B cell (primary cell): ENCODE data around the gene ATAD2B.

ENCODE experiments used
- EZH2 ChIP-seq: IDR thresholded peaks from 2 replicates; pipeline ENCODE4 v1.6.1; 2012; ENCODE audit warnings: borderline replicate concordance, low read depth, mild to moderate bottlenecking, moderate library complexity, low read length; ENCODE audit not compliant: insufficient read depth, poor library complexity, severe bottlenecking
- TF ChIP-seq, protein P1 (sequence below): fragments of 200-600 bp; IDR thresholded peaks from one replicate; pipeline ENCODE4 v1.8.0; 2022; ENCODE audit warnings: antibody characterized with exemption, mild to moderate bottlenecking

DNA sequence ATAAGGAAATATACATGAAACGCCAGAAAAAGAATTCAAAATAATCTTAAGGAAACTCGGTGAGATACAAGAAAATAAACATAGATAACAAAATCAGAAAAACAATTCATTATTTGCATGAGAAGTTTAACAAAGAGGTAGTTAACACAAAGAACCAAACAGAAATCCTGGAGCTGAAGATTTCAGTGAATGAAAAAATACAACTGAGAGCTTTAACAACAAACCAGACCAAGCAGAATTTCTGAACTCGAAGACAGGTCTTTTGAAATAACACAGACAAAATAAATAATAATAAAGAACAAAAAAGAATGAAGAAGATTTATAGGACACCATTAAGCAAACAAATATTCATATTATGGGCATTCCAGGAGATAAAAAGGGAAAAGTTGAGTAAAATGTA lies 204.7 kb downstream of the ATAD2B start:
- TF ChIP-seq, protein P1, sequence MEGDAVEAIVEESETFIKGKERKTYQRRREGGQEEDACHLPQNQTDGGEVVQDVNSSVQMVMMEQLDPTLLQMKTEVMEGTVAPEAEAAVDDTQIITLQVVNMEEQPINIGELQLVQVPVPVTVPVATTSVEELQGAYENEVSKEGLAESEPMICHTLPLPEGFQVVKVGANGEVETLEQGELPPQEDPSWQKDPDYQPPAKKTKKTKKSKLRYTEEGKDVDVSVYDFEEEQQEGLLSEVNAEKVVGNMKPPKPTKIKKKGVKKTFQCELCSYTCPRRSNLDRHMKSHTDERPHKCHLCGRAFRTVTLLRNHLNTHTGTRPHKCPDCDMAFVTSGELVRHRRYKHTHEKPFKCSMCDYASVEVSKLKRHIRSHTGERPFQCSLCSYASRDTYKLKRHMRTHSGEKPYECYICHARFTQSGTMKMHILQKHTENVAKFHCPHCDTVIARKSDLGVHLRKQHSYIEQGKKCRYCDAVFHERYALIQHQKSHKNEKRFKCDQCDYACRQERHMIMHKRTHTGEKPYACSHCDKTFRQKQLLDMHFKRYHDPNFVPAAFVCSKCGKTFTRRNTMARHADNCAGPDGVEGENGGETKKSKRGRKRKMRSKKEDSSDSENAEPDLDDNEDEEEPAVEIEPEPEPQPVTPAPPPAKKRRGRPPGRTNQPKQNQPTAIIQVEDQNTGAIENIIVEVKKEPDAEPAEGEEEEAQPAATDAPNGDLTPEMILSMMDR: no peak
- TF ChIP-seq EZH2: no peak
